ENCODE results near the gene DOC2A.
A peak's percentile ranks its signal among the peaks of the same experiment; 100 is the strongest.
"Not testable (repeated sequence)": the region's sequence is repeated elsewhere in the genome, so short reads cannot be mapped to it uniquely, and the experiment has no call there.

The DOC2A gene

GRCh38 chr16:29963021-29963743, 47.6 kb downstream of the DOC2A start:
- ATAC-seq, result no peak

- ATAC-seq, result no peak
Observed at GRCh38 chr16:29962344-29962994, 48.4 kb downstream of the DOC2A start.

- ATAC-seq, result peak; percentile 86 to 88
Observed at GRCh38 chr16:29961479-29962343, 49.1 kb downstream of the DOC2A start, which contains the start of gene TMEM219. TSS of gene TMEM219 (plus strand) at chr16:29962079. CDS start at chr16:29963144, 1,065 bp downstream.

GRCh38 chr16:29961127-29961478, 49.7 kb downstream of the DOC2A start:
- ATAC-seq, result no peak

DNA sequence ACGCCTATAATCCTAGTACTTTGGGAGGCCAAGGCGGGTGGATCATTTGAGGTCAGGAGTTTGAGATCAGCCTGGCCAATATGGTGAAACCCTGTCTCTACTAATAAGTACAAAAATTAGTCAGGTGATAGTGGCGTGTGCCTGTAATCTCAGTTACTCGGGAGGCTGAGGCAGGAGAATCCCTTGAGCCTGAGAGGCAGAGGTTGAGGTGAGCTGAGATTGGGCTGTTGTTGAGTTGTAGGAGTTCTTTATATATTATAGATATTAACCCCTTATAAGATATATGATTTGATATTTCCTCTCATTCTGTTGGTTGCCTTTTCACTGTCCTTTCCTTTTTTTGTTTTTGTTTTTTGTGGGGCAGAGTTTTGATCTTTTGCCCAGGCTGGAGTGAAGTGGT, 51.0 kb downstream of the DOC2A start:
- ATAC-seq, result not testable (repeated sequence)

GRCh38 chr16:29959293-29959692, 51.5 kb downstream of the DOC2A start:
- no peak for ATAC-seq

DNA sequence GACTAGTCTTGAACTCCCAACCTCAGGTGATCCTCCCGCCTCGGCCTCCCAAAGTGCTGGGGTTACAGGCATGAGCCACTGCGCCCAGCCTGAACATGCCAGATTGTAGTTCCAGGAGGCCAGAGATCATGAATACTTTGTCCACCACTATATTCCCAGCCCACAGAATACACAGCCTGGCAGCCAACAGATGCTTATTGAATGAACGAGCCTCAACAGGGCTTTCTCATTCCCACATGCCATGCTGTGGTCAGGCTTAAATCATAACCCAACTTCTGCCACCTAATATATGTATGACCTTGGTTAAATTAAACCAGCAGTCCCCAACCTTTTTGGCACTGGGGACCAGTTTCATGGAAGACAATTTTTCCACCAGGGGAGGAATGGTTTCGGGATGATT, 52.1 kb downstream of the DOC2A start:
- ATAC-seq, result no peak

Data from activated CD4-positive, CD25-positive, alpha-beta regulatory T cell treated with anti-CD3 and anti-CD28 coated beads, Interleukin-2, amount 50 U/mL, for 24 hours (primary cell).